ENCODE measurements around the gene PI4KB. TPM values are rescaled to one million over a fixed set of nuclear protein-coding genes. Genes with fewer than 3 reads are reported as not detected.
"Not testable (repeated sequence)": the region's sequence is repeated elsewhere in the genome, so short reads cannot be mapped to it uniquely, and the experiment has no call there.

PI4KB gene
- total RNA-seq, 1 experiment from 2014 or later, result 40.6 TPM

DNA sequence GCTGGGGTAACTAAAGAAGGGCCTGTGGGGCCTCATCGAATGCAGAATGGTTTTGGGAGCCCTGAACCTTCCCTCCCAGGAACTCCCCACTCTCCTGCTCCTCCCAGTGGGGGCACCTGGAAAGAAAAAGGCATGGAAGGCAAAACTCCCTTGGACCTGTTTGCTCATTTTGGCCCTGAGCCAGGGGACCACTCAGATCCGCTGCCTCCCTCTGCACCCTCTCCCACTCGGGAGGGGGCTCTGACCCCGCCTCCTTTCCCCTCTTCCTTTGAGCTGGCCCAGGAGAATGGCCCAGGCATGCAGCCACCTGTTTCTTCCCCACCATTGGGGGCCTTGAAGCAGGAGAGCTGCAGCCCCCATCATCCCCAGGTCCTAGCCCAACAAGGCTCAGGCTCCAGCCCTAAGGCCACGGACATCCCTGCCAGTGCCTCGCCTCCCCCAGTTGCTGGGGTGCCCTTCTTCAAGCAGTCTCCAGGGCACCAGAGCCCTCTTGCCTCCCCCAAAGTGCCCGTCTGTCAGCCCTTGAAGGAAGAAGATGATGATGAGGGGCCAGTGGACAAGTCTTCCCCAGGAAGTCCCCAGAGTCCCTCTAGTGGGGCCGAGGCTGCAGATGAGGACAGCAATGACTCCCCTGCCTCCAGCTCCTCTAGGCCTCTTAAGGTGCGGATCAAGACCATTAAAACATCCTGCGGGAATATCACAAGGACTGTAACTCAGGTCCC lies 40.4 kb downstream of the PI4KB start:
- no peak for DNase-seq (ENCODE audit: low spot score)
- in situ Hi-C loops (cut with HindIII; ENCODE audit: low sequenced_read_pairs), result no loop called here

GRCh38 chr1:151284013-151284577 lies 43.1 kb downstream of the PI4KB start:
- in situ Hi-C loops (cut with HindIII; ENCODE audit: low sequenced_read_pairs), result no loop called here
- no peak for DNase-seq (ENCODE audit: low spot score)

- peak; percentile 31 for DNase-seq (ENCODE audit: low spot score)
- in situ Hi-C loops (cut with HindIII; ENCODE audit: low sequenced_read_pairs), result no loop called here
Measured at GRCh38 chr1:151282883-151283725, 44.1 kb downstream of the PI4KB start.

DNA sequence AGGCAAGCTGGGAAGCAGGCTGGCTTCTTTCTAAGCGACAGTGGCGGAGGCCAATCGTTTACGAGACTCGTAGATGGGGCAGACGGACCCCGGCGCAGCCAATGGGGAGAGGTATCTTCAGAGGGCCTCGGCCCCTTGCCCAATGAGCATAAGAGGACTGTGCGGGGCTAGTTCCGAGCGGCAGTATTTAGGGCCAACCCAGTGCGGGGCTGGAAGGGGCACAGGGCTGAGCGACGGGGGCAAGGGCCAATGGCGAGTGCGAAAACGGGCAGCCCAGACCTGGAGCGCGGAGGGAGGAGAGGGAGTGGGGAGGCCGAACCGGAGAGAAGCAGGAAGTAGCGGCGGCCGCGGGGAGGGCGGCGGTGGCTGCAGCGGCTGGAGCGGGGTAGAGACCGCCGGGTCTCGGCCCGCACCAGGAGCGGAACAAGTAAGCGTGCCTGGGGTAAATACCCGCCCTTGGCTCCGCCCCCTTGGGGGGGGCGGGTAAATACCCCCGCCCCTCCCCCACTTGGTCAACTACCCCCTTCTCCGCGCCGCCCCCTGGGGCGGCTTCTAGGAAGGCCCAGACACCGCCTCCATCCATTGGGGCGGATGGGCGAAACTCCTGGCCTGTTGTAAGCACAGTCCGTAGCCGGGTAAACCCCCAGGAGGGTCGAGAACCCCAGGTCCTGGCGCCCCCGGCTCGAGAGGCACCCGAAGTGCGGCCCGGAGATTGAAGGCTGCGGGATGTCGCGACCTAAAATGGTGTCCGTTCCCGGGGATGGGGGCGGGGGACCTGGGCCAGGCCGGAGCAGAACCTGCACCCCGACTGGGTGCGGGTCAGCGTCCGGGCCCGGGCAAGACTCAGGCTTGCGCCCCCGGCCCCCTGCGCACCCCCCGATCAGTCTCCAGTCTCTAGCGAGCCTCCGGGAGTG lies 45.0 kb downstream of the PI4KB start, which contains the start of gene ZNF687:
Gene ZNF687 (plus strand): TSS at position 331 of the 914 bp plus-strand sequence. CDS start 3,993 bp downstream, outside the sequence.
- in situ Hi-C loops (cut with HindIII; ENCODE audit: low sequenced_read_pairs), result no loop called here
- DNase-seq (ENCODE audit: low spot score), result peak; percentile 100

DNA sequence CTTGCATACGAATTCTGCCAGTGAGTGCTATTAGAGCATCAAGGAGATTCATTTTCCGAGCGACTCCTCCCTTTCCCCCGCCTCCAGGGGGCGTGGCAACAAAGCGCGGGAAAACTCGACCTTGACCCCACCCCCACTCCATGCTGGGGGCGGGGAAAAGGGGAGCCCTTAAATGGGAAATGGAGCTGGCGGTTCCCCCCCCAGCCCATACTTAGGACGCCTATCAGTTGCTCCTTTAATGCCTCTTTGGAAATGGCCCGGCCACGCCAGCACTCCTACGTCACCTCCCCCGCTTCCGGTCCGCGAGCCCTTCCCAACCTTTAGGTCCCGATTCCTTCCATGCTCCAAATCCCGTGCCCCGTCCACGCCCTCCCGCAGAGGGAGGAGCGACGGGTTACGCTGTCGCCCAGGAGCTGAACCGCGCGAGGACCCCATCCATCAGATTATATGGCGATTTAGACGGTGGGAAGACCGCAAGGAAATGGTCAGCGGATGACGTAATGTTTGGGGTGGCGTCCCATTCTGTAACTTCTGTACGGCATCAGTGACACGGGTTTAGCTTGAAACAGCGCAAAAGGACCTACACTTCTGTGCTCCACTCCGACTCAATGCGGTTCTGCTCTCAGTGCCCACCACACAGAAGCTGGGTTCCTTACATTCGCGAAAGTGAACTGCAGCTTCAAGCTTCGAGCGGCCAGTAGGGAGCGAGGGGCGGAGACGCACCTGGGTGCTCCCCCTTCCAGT lies 45.8 kb downstream of the PI4KB start:
- peak; percentile 98 for DNase-seq (ENCODE audit: low spot score)

GRCh38 chr1:151277249-151277648 lies 50.0 kb downstream of the PI4KB start:
- DNase-seq (ENCODE audit: low spot score), result no peak
- in situ Hi-C loops (cut with HindIII; ENCODE audit: low sequenced_read_pairs), result no loop called here

More for the DNA sequence above, 45.8 kb downstream of the PI4KB start:
- in situ Hi-C loops (cut with HindIII; ENCODE audit: low sequenced_read_pairs), result no loop called here

GRCh38 chr1:151275341-151275740 lies 51.9 kb downstream of the PI4KB start:
- DNase-seq (ENCODE audit: low spot score); in situ Hi-C loops (cut with HindIII; ENCODE audit: low sequenced_read_pairs): not testable (repeated sequence)

GRCh38 chr1:151273924-151274466 lies 53.2 kb downstream of the PI4KB start:
- no peak for DNase-seq (ENCODE audit: low spot score)
- in situ Hi-C loops (cut with HindIII; ENCODE audit: low sequenced_read_pairs), result no loop called here

DNA sequence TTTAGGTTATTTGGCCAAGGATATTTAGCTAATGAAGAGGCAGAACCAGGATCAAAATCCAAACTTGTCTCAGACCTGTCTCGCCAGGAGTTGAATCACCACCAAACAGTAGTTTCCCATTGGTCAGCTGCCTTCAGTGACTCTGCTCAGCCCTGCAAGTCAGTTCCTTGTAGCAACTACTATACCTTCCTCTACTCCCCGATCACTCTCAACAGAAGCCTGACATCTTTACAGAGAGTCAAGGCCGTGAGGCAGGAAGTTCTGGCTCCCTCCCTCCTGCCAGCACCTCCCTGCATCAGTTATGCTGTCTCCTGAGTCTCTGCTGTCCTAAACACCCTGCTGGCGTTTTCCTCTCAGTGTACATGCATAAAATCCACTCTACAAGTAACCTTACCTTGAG lies 59.5 kb downstream of the PI4KB start:
- in situ Hi-C loops (cut with HindIII; ENCODE audit: low sequenced_read_pairs), result loop anchor here (10.0 kb wide), 1 partner anchor 173 kb away; no protein-coding TSS in a partner anchor
- no peak for DNase-seq (ENCODE audit: low spot score)

DNA sequence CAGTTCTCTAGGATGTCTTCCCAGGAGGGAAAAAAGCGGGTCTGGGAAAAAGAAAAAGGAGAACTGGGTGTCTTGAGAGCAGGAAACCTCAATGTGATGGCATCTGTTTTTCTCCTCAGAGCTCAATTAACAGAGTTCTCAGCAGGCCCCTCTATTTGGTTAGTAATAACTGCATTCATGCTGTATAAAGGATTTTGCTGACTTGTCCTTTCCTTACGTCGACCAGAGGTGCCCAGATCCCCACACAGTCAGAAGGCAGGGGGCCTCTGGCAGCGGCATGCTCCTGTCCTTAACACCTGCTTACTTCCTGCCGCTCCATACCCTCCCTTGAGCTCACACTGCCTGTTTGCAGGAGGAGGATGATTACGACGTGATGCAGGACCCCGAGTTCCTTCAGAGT lies 60.4 kb downstream of the PI4KB start:
- DNase-seq (ENCODE audit: low spot score), result no peak
- in situ Hi-C loops (cut with HindIII; ENCODE audit: low sequenced_read_pairs), result loop anchor here (10.0 kb wide), 1 partner anchor 172 kb away; no protein-coding TSS in a partner anchor

- DNase-seq (ENCODE audit: low spot score), result no peak
- in situ Hi-C loops (cut with HindIII; ENCODE audit: low sequenced_read_pairs), result loop anchor here (10.0 kb wide), 1 partner anchor 172 kb away; no protein-coding TSS in a partner anchor
Measured at GRCh38 chr1:151266315-151266714, 60.9 kb downstream of the PI4KB start.

DNA sequence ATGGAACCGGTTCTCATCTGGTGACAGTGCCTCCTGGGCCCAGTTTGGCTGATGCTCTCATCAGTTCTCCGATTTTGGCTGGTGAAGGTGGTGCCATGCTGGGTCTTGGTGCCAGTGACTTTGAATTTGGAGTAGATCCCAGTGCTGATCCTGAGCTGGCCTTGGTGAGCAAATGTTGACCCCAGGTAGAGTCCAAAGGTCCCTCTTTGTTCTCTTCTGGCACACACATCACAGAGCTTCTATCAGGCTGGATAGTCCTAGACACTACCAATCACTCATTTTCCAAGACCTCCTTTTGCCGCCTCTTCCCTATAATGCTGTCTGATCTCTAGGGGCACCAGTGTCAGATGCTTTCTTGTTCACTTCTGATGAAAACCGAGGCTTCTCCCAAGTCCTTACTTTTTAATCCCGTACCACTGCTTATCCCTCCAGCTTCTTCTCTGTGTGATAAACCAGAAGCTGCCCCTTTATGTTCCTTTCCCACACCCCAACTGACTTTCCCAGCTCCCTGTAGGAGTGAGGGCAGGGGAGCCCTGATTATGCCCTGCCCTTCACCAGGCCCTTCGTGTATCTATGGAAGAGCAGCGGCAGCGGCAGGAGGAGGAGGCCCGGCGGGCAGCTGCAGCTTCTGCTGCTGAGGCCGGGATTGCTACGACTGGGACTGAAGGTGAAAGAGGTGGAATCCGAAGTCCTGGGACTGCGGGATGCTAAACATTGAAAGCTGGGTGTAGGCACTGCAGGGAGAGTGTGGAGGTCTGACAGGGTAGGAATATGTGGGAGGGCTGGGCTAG lies 61.6 kb downstream of the PI4KB start:
- in situ Hi-C loops (cut with HindIII; ENCODE audit: low sequenced_read_pairs), result loop anchor here (10.0 kb wide), 1 partner anchor 171 kb away; no protein-coding TSS in a partner anchor

GRCh38 chr1:151259351-151259750 lies 67.9 kb downstream of the PI4KB start:
- in situ Hi-C loops (cut with HindIII; ENCODE audit: low sequenced_read_pairs), result no loop called here
- DNase-seq (ENCODE audit: low spot score), result no peak

More for the DNA sequence above, 61.6 kb downstream of the PI4KB start:
- DNase-seq (ENCODE audit: low spot score), result no peak

DNA sequence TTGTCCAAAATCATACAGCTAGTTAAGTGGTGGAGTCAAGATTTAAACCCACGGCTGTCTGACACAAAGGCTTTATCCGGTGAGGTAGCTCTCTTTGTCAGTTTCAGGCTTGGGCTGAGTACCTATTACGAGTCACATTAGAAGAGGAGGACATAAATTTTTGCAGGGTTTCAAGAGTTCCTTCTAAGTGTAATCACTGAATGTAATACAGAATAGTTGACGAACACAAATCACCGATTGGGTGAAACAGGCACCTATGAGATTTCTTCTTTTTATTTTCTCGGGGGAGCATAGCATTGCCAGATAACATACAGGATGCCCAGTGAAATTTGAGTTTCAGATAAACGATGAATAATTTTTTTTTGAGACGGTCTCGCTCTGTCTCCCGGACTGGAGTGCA lies 71.8 kb downstream of the PI4KB start:
- no peak for DNase-seq (ENCODE audit: low spot score)
- in situ Hi-C loops (cut with HindIII; ENCODE audit: low sequenced_read_pairs), result no loop called here

DNA sequence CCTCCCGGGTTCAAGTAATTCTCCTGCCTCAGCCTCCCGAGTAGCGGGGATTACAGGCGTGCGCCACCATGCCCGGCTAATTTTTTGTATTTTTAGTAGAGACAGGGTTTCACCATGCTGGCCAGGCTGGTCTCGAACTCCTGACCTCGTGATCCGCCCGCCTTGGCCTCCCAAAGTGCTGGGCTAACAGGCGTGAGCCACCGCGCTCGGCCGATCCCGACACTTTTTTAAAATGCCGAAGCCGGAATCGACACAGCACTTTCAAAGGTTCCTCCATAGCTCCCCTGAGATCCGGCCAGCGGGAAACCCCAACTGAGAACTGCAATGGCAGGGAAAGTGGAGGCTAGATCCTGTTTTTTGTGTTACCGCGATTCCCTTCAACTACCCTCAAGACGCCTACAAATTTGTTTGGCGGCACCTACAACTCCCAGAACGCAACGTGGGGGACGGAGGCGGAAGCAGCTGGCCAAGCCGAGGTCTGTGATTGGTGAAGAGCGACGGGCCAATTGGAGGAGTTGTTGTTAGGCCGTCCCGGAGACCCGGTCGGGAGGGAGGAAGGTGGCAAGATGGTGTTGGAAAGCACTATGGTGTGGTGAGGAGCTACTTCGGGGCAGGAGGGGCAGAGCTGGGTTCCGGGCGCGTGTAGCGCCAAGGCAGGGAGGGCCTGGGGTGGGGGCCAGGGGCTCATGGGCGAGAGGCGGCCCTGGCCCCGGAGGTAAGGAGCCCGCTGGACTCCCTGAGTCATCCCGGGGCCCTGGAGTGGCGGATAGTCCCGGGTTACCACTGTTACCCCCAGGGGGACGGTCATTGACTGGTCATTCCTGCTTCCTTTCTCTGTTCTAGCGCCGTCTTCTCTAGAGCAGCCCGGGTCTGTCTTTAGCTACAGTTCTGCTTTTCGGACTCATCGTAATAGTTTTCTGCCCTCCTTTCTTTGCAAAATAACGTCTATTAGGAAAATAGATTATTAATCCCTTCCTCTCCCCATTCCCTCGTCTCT lies 72.7 kb downstream of the PI4KB start, which contains the start of gene PSMD4:
Gene PSMD4 (plus strand): TSS at position 518 of the 997 bp plus-strand sequence. CDS start 49 bp downstream, at position 567.
- in situ Hi-C loops (cut with HindIII; ENCODE audit: low sequenced_read_pairs), result no loop called here

More for the DNA sequence above, 72.7 kb downstream of the PI4KB start, which contains the start of gene PSMD4:
- DNase-seq (ENCODE audit: low spot score), result peak; percentile 98

All from G401 (cell line).